Medulla oblongata (tissue), 1 donor: Measurements from ENCODE around the gene ATRN.

Source experiments
- DNase-seq: peaks from one replicate; pipeline ENCODE4 v3.0.0-alpha.2; 2015; ENCODE audit errors: extremely low spot score

Gene ATRN

GRCh38 chr20:3674995-3675900, 204.4 kb downstream of the ATRN start:
- no peak for DNase-seq

GRCh38 chr20:3677733-3678132, 206.9 kb downstream of the ATRN start:
- peak; percentile 47 for DNase-seq

GRCh38 chr20:3678198-3678597, 207.4 kb downstream of the ATRN start:
- DNase-seq: no peak

- no peak for DNase-seq
Observed at GRCh38 chr20:3678856-3679720, 208.3 kb downstream of the ATRN start.

- no peak for DNase-seq
Observed at GRCh38 chr20:3679749-3680700, 209.2 kb downstream of the ATRN start.

- no peak for DNase-seq
Observed at GRCh38 chr20:3680701-3681351, 210.0 kb downstream of the ATRN start.

- no peak for DNase-seq
Observed at GRCh38 chr20:3681352-3681930, 210.6 kb downstream of the ATRN start.

- DNase-seq: no peak
Observed at GRCh38 chr20:3681931-3682781, 211.3 kb downstream of the ATRN start, which contains the start of gene ADAM33. Gene ADAM33 (minus strand): TSS chr20:3682010. CDS start chr20:3682004, 6 bp downstream.

GRCh38 chr20:3685341-3685740, 214.5 kb downstream of the ATRN start:
- no peak for DNase-seq

GRCh38 chr20:3686421-3686820, 215.6 kb downstream of the ATRN start:
- no peak for DNase-seq

GRCh38 chr20:3686867-3687321, 216.1 kb downstream of the ATRN start:
- DNase-seq: peak; percentile 84

- DNase-seq: peak; percentile 38
Observed at GRCh38 chr20:3687655-3688054, 216.8 kb downstream of the ATRN start.

GRCh38 chr20:3689978-3690377, 219.2 kb downstream of the ATRN start:
- DNase-seq: no peak

GRCh38 chr20:3690413-3690812, 219.6 kb downstream of the ATRN start:
- no peak for DNase-seq

GRCh38 chr20:3691306-3691705, 220.5 kb downstream of the ATRN start:
- no peak for DNase-seq

- DNase-seq: no peak
Observed at GRCh38 chr20:3691897-3692296, 221.1 kb downstream of the ATRN start.

GRCh38 chr20:3692706-3693294, 222.0 kb downstream of the ATRN start:
- no peak for DNase-seq

GRCh38 chr20:3693376-3693775, 222.6 kb downstream of the ATRN start:
- no peak for DNase-seq

- DNase-seq: no peak
Observed at GRCh38 chr20:3694864-3695263, 224.0 kb downstream of the ATRN start.
